AG04450 (cell line): Measurements from ENCODE around the gene AGO3. TPM values are rescaled to one million over a fixed set of nuclear protein-coding genes. Genes with fewer than 3 reads are reported as not detected.

Source experiments
- CTCF ChIA-PET: fragments of 300-600, 350-600 bp; formaldehyde crosslinking; extraction: SDS; loops from one replicate; lab custom pipeline; 2022; ENCODE audit warnings: antibody characterized with exemption, inconsistent platforms; lab: Charles Lee
- POLR2A ChIA-PET: fragments of 350-600 bp; formaldehyde crosslinking; extraction: SDS; loops from one replicate; lab custom pipeline; 2021; ENCODE audit warnings: antibody characterized with exemption, inconsistent platforms; lab: Yijun Ruan, JAX
- DNase-seq: peaks from one replicate; pipeline ENCODE4 v3.0.0-alpha.2; 2011; ENCODE audit warnings: low read depth, low spot score
- H3K27ac ChIP-seq: one replicate; pipeline ENCODE4 v1.5.1; 2012; ENCODE audit warnings: low read depth, low read length, control low read depth
- H3K27me3 ChIP-seq: one replicate; pipeline ENCODE4 v1.6.0; 2012; ENCODE audit warnings: low read length; ENCODE audit not compliant: control insufficient read depth, insufficient read depth
- H3K4me3 ChIP-seq: 2 replicates; pipeline ENCODE4 v1.5.1; 2011; ENCODE audit warnings: mild to moderate bottlenecking, low read depth, low read length, control low read depth
- H3K9me3 ChIP-seq: 2 replicates; pipeline ENCODE4 v1.5.1; 2012; ENCODE audit warnings: low read length; ENCODE audit not compliant: control insufficient read depth, insufficient read depth
- polyA plus RNA-seq: library from polyadenylated mRNA; depleted of rRNA; stranded (reverse); fragments of >200 nt; gene quantifications from 2 replicates; pipeline ENCODE4 v1.2.3, GENCODE V29; 2011
- TF ChIP-seq, protein P1 (sequence below): IDR thresholded peaks from 2 replicates; pipeline ENCODE4 v1.5.1; 2011; ENCODE audit warnings: low read depth, low read length, control low read depth, inconsistent platforms

AGO3 gene
- polyA plus RNA-seq, 1 experiment, result 22.5 TPM

GRCh38 chr1:35894656-35895055 lies 36.2 kb upstream of the AGO3 start:
- ChIA-PET CTCF (interaction anchor here (0.7 to 2.8 kb wide), 2 partner anchors 12 to 2000 kb away, joined by 5 to 10 read pairs; partner anchors contain the start of gene AGO1), POLR2A (interaction anchor here (0.7 to 0.9 kb wide), 2 partner anchors 11 to 125 kb away, joined by 3 to 7 read pairs; partner anchors contain the start of gene CLSPN)
- Histone ChIP-seq H3K27ac (no peak overlapping the region), H3K27me3 (no peaks in the 10 kb centered on the region), H3K4me3 (no peak overlapping the region), H3K9me3 (no peaks in the 10 kb centered on the region)
- no peak for DNase-seq
- TF ChIP-seq, protein P1, sequence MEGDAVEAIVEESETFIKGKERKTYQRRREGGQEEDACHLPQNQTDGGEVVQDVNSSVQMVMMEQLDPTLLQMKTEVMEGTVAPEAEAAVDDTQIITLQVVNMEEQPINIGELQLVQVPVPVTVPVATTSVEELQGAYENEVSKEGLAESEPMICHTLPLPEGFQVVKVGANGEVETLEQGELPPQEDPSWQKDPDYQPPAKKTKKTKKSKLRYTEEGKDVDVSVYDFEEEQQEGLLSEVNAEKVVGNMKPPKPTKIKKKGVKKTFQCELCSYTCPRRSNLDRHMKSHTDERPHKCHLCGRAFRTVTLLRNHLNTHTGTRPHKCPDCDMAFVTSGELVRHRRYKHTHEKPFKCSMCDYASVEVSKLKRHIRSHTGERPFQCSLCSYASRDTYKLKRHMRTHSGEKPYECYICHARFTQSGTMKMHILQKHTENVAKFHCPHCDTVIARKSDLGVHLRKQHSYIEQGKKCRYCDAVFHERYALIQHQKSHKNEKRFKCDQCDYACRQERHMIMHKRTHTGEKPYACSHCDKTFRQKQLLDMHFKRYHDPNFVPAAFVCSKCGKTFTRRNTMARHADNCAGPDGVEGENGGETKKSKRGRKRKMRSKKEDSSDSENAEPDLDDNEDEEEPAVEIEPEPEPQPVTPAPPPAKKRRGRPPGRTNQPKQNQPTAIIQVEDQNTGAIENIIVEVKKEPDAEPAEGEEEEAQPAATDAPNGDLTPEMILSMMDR, result no peak

- TF ChIP-seq, protein P1, result no peak
- H3K27me3 ChIP-seq, result no peaks in the 10 kb centered on the region
- H3K27ac ChIP-seq, result no peak overlapping the region
- ChIA-PET CTCF (no interaction called here), POLR2A (no interaction called here)
- H3K4me3 ChIP-seq, result no peak overlapping the region
- H3K9me3 ChIP-seq, result no peaks in the 10 kb centered on the region
- DNase-seq, result no peak
Measured at GRCh38 chr1:35899941-35900340, 31.0 kb upstream of the AGO3 start.

GRCh38 chr1:35901235-35901634 lies 29.7 kb upstream of the AGO3 start:
- POLR2A ChIA-PET, result interaction anchor here (0.6 kb wide), 1 partner anchor 20 kb away, joined by 12 read pairs; no protein-coding TSS in a partner anchor
- CTCF ChIA-PET, result interaction anchor here (1.0 kb wide), 1 partner anchor 18 kb away, joined by 3 read pairs; the partner anchor contains the start of gene AGO1
- DNase-seq, result no peak

DNA sequence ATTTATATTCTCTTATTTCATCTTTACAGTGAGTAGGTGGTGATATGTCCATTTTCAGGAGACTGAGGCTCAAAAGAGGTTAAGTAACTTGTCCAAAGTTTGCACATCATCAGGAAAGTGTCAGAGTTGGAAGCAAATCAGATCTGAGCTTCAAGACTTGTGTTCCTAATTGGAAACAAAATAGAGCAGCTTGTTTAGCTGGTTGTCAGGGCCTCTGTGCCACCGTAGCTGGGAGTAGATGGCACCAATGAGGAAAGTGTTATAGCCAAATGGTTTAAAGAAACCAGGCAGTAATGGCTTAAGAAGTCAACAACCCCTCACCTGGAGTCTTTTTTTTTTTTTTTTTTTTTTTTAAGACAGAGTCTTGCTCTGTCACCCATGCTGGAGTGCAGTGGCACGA lies 28.2 kb upstream of the AGO3 start:
- ChIA-PET CTCF (no interaction called here), POLR2A (no interaction called here)
- Histone ChIP-seq H3K27ac (no peak overlapping the region), H3K9me3 (no peaks in the 10 kb centered on the region), H3K4me3 (no peak overlapping the region), H3K27me3 (no peaks in the 10 kb centered on the region)
- DNase-seq, result no peak
- TF ChIP-seq, protein P1, result no peak

More at GRCh38 chr1:35901235-35901634, 29.7 kb upstream of the AGO3 start:
- Histone ChIP-seq H3K4me3 (no peak overlapping the region), H3K9me3 (no peaks in the 10 kb centered on the region), H3K27ac (no peak overlapping the region), H3K27me3 (no peaks in the 10 kb centered on the region)
- TF ChIP-seq, protein P1, result no peak

DNA sequence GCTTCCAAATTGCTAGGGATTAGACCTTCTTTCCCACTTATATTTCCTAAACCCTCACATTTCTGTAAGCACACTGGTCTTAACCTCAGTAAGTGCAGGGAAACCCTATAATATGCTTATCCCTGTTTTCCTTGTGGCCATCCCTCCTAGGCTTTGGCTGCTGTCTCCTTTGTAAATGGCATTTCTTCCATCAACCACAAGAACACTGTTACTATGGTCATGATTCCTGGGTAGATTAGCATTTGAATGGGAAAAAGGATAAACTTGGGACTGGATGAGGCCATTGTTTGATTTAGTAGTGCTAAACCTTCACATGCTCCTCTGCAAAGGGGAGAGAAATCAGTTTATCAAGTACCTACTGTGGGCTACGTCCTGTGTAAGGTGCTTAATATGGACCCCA lies 16.2 kb upstream of the AGO3 start:
- TF ChIP-seq, protein P1, result no peak
- ChIA-PET CTCF (no interaction called here), POLR2A (no interaction called here)
- no peak overlapping the region for H3K4me3 ChIP-seq
- no peaks in the 10 kb centered on the region for H3K27me3 ChIP-seq
- H3K9me3 ChIP-seq, result no peaks in the 10 kb centered on the region
- H3K27ac ChIP-seq, result no peak overlapping the region
- no peak for DNase-seq
